HepG2 (cell line): Measurements from ENCODE around the gene MARCHF6. TPM values are rescaled to one million over a fixed set of nuclear protein-coding genes. Genes with fewer than 3 reads are reported as not detected.

Source experiments
- ADNP ChIP-seq: sonication (generic); formaldehyde crosslinking; IDR thresholded peaks from 2 replicates; pipeline ENCODE4 v1.4.0; 2020; ENCODE audit warnings: missing genetic modification reagents
- CBX5 ChIP-seq: sonication (generic); formaldehyde crosslinking; IDR thresholded peaks from 2 replicates; pipeline ENCODE4 v1.4.0; 2020; ENCODE audit warnings: missing genetic modification reagents, borderline replicate concordance
- HDAC2 ChIP-seq: sonication (generic); formaldehyde crosslinking; IDR thresholded peaks from 2 replicates; pipeline ENCODE4 v1.4.0; 2020; ENCODE audit warnings: missing genetic modification reagents
- MIER2 ChIP-seq: IDR thresholded peaks from 2 replicates; pipeline ENCODE4 v1.6.1; 2016; ENCODE audit warnings: missing biosample characterization, missing genetic modification reagents
- NR3C1 ChIP-seq: sonication (generic); formaldehyde crosslinking; IDR thresholded peaks from 2 replicates; pipeline ENCODE4 v1.4.0; 2020; ENCODE audit warnings: missing genetic modification reagents
- PHF21A ChIP-seq: sonication (generic); formaldehyde crosslinking; IDR thresholded peaks from 2 replicates; pipeline ENCODE4 v1.5.0; 2020; ENCODE audit warnings: mild to moderate bottlenecking, missing genetic modification reagents
- SP2 ChIP-seq: sonication (generic); formaldehyde crosslinking; IDR thresholded peaks from 2 replicates; pipeline ENCODE4 v1.5.1; 2020; ENCODE audit warnings: mild to moderate bottlenecking, missing genetic modification reagents
- TBX2 ChIP-seq: sonication (generic); formaldehyde crosslinking; IDR thresholded peaks from 2 replicates; pipeline ENCODE4 v1.5.0; 2020; ENCODE audit warnings: missing genetic modification reagents, mild to moderate bottlenecking, borderline replicate concordance
- TBX3 ChIP-seq: fragments of 450-650 bp; IDR thresholded peaks from 2 replicates; pipeline ENCODE4 v1.6.1; 2017; ENCODE audit warnings: antibody characterized with exemption, mild to moderate bottlenecking, inconsistent platforms, borderline replicate concordance
- ZBTB42 ChIP-seq: sonication (generic); formaldehyde crosslinking; IDR thresholded peaks from 2 replicates; pipeline ENCODE4 v1.5.0; 2020; ENCODE audit warnings: mild to moderate bottlenecking, missing genetic modification reagents
- ZNF260 ChIP-seq: sonication (generic); formaldehyde crosslinking; IDR thresholded peaks from 2 replicates; pipeline ENCODE4 v1.4.0; 2020; ENCODE audit warnings: missing genetic modification reagents, low read depth, mild to moderate bottlenecking, borderline replicate concordance
- ZNF589 ChIP-seq: sonication (generic); formaldehyde crosslinking; conservative IDR thresholded peaks from 2 replicates; pipeline ENCODE4 v1.8.0; 2022; ENCODE audit warnings: mild to moderate bottlenecking, moderate library complexity, missing genetic modification reagents
- ZNF614 ChIP-seq: IDR thresholded peaks from 2 replicates; pipeline ENCODE4 v1.6.1; 2018; ENCODE audit warnings: missing biosample characterization, missing genetic modification reagents, inconsistent platforms, borderline replicate concordance
- ZNF629 ChIP-seq: sonication (generic); formaldehyde crosslinking; conservative IDR thresholded peaks from 2 replicates; pipeline ENCODE4 v1.5.0; 2020; ENCODE audit warnings: missing genetic modification reagents
- ZNF792 ChIP-seq: IDR thresholded peaks from 2 replicates; pipeline ENCODE4 v1.6.1; 2016
- polyA plus RNA-seq, 8 experiments: library from polyadenylated mRNA; depleted of rRNA in 3 of 8; stranded (reverse) in 7 of 8; unstranded in 1 of 8; fragments of >200 nt; fragmentation: Illumina TruSeq in 4 of 8; extraction: Trizol in 4 of 8; gene quantifications; 2 replicates each; pipeline versions ENCODE4 v1.2.1 to v1.2.3, GENCODE V29; 2011 to 2016; ENCODE audit warnings: low read depth in 4 of 8, missing spikeins in 1 of 8, mixed read lengths in 1 of 8; ENCODE audit not compliant: insufficient read depth in 1 of 8
- total RNA-seq, 5 experiments: library from RNA; depleted of rRNA; stranded (reverse); fragments of >200 nt; fragmentation: Illumina TruSeq; extraction: Trizol; gene quantifications; 2 replicates each; pipeline ENCODE4 v1.2.3, GENCODE V29; 2016; ENCODE audit warnings: low read depth in 1 of 5
- TF ChIP-seq, protein P1 (sequence below): sonication (generic); formaldehyde crosslinking; IDR thresholded peaks from 2 replicates; pipeline ENCODE4 v1.5.1; 2020; ENCODE audit warnings: missing genetic modification reagents, mild to moderate bottlenecking, borderline replicate concordance
- TF ChIP-seq, protein P2 (sequence below), 2 experiments: IDR thresholded peaks; 2 replicates each; pipeline ENCODE4 v1.6.1; 2011 to 2012; ENCODE audit warnings: low read length in 2 of 2, borderline replicate concordance in 1 of 2, low read depth in 1 of 2, mild to moderate bottlenecking in 1 of 2, moderate library complexity in 1 of 2
- TF ChIP-seq, protein P3 (sequence below): sonication (generic); formaldehyde crosslinking; IDR thresholded peaks from 2 replicates; pipeline ENCODE4 v1.8.0; 2023; ENCODE audit warnings: mild to moderate bottlenecking, missing genetic modification reagents
- TF ChIP-seq, protein P4 (sequence below): sonication (generic); formaldehyde crosslinking; IDR thresholded peaks from 2 replicates; pipeline ENCODE4 v1.5.0; 2020; ENCODE audit warnings: missing genetic modification reagents
- TF ChIP-seq, protein P5 (sequence below): sonication (generic); formaldehyde crosslinking; IDR thresholded peaks from 2 replicates; pipeline ENCODE4 v1.9.0; 2021; ENCODE audit warnings: missing genetic modification reagents, borderline replicate concordance

The MARCHF6 gene
- total and polyA plus RNA-seq, 2 of the 13 experiments (the other 11 are each of a cell fraction or from before 2014, with no cell fraction given), result 48.6 to 107 TPM

DNA sequence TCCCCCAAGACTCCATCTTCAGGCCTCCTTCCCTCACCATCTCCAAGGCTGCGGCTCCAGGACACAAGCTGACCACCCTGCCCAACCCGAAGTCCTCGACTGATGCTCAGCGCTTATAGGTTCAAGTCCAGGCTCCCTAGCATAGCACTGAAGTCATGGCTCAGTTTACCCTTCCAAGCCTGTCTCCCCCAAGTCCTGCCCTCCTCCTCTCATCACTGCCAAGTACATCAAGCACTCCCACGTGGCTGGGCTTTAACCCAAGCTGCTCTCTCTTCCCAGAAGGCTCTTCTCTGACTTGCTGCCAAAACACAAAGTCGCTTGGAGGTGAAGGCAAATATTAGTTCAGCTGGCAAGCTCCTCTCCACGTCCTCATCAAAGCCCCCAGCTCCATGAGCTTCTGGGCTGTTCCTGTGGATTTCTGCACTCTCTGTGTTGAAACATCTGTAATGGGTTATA, 22.1 kb upstream of the MARCHF6 start (continued):
- TF ChIP-seq, protein P1, sequence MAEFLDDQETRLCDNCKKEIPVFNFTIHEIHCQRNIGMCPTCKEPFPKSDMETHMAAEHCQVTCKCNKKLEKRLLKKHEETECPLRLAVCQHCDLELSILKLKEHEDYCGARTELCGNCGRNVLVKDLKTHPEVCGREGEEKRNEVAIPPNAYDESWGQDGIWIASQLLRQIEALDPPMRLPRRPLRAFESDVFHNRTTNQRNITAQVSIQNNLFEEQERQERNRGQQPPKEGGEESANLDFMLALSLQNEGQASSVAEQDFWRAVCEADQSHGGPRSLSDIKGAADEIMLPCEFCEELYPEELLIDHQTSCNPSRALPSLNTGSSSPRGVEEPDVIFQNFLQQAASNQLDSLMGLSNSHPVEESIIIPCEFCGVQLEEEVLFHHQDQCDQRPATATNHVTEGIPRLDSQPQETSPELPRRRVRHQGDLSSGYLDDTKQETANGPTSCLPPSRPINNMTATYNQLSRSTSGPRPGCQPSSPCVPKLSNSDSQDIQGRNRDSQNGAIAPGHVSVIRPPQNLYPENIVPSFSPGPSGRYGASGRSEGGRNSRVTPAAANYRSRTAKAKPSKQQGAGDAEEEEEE (CRISPR knock-in tag), result no peak
- TF ChIP-seq, protein P2, sequence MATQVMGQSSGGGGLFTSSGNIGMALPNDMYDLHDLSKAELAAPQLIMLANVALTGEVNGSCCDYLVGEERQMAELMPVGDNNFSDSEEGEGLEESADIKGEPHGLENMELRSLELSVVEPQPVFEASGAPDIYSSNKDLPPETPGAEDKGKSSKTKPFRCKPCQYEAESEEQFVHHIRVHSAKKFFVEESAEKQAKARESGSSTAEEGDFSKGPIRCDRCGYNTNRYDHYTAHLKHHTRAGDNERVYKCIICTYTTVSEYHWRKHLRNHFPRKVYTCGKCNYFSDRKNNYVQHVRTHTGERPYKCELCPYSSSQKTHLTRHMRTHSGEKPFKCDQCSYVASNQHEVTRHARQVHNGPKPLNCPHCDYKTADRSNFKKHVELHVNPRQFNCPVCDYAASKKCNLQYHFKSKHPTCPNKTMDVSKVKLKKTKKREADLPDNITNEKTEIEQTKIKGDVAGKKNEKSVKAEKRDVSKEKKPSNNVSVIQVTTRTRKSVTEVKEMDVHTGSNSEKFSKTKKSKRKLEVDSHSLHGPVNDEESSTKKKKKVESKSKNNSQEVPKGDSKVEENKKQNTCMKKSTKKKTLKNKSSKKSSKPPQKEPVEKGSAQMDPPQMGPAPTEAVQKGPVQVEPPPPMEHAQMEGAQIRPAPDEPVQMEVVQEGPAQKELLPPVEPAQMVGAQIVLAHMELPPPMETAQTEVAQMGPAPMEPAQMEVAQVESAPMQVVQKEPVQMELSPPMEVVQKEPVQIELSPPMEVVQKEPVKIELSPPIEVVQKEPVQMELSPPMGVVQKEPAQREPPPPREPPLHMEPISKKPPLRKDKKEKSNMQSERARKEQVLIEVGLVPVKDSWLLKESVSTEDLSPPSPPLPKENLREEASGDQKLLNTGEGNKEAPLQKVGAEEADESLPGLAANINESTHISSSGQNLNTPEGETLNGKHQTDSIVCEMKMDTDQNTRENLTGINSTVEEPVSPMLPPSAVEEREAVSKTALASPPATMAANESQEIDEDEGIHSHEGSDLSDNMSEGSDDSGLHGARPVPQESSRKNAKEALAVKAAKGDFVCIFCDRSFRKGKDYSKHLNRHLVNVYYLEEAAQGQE (IDR thresholded peaks at IDR 0.05; ENCODE audit: borderline replicate concordance in 1 of 2, low read depth in 1 of 2, low read length in 2 of 2), result no peak
- TF ChIP-seq, protein P3, sequence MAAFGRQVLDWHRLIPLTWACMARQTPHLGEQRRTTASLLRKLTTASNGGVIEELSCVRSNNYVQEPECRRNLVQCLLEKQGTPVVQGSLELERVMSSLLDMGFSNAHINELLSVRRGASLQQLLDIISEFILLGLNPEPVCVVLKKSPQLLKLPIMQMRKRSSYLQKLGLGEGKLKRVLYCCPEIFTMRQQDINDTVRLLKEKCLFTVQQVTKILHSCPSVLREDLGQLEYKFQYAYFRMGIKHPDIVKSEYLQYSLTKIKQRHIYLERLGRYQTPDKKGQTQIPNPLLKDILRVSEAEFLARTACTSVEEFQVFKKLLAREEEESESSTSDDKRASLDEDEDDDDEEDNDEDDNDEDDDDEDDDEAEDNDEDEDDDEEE, result no peak
- TF ChIP-seq HDAC2 (CRISPR knock-in tag) (peak; percentile 50; the same call in 1 of the 2 replicates), ZBTB42 (CRISPR knock-in tag) (no peak), ZNF629 (no peak), ZNF614 (peak; percentile 34; the same call in 1 of the 2 replicates), ZNF792 (no peak), MIER2 (CRISPR knock-in tag) (no peak), CBX5 (CRISPR knock-in tag) (no peak), NR3C1 (no peak), TBX3 (0 out of 2 replicates have a peak, but pooled peaks have one; percentile 24), ZNF260 (CRISPR knock-in tag) (no peak), PHF21A (CRISPR knock-in tag) (0 out of 2 replicates have a peak, but pooled peaks have one; percentile 37), TBX2 (CRISPR knock-in tag) (peak; percentile 65; the same call in 1 of the 2 replicates), ZNF589 (CRISPR knock-in tag) (no peak), ADNP (no peak), SP2 (CRISPR knock-in tag) (no peak)
- TF ChIP-seq, protein P4, sequence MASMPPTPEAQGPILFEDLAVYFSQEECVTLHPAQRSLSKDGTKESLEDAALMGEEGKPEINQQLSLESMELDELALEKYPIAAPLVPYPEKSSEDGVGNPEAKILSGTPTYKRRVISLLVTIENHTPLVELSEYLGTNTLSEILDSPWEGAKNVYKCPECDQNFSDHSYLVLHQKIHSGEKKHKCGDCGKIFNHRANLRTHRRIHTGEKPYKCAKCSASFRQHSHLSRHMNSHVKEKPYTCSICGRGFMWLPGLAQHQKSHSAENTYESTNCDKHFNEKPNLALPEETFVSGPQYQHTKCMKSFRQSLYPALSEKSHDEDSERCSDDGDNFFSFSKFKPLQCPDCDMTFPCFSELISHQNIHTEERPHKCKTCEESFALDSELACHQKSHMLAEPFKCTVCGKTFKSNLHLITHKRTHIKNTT (CRISPR knock-in tag), result no peak
- TF ChIP-seq, protein P5, sequence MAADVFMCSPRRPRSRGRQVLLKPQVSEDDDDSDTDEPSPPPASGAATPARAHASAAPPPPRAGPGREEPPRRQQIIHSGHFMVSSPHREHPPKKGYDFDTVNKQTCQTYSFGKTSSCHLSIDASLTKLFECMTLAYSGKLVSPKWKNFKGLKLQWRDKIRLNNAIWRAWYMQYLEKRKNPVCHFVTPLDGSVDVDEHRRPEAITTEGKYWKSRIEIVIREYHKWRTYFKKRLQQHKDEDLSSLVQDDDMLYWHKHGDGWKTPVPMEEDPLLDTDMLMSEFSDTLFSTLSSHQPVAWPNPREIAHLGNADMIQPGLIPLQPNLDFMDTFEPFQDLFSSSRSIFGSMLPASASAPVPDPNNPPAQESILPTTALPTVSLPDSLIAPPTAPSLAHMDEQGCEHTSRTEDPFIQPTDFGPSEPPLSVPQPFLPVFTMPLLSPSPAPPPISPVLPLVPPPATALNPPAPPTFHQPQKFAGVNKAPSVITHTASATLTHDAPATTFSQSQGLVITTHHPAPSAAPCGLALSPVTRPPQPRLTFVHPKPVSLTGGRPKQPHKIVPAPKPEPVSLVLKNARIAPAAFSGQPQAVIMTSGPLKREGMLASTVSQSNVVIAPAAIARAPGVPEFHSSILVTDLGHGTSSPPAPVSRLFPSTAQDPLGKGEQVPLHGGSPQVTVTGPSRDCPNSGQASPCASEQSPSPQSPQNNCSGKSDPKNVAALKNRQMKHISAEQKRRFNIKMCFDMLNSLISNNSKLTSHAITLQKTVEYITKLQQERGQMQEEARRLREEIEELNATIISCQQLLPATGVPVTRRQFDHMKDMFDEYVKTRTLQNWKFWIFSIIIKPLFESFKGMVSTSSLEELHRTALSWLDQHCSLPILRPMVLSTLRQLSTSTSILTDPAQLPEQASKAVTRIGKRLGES, result no peak
